ENCODE measurements around the gene FLOT1. TPM values are rescaled to one million over a fixed set of nuclear protein-coding genes. Genes with fewer than 3 reads are reported as not detected.

FLOT1 gene
- total RNA-seq, 1 donor from 2014 or later = 252 TPM

DNA sequence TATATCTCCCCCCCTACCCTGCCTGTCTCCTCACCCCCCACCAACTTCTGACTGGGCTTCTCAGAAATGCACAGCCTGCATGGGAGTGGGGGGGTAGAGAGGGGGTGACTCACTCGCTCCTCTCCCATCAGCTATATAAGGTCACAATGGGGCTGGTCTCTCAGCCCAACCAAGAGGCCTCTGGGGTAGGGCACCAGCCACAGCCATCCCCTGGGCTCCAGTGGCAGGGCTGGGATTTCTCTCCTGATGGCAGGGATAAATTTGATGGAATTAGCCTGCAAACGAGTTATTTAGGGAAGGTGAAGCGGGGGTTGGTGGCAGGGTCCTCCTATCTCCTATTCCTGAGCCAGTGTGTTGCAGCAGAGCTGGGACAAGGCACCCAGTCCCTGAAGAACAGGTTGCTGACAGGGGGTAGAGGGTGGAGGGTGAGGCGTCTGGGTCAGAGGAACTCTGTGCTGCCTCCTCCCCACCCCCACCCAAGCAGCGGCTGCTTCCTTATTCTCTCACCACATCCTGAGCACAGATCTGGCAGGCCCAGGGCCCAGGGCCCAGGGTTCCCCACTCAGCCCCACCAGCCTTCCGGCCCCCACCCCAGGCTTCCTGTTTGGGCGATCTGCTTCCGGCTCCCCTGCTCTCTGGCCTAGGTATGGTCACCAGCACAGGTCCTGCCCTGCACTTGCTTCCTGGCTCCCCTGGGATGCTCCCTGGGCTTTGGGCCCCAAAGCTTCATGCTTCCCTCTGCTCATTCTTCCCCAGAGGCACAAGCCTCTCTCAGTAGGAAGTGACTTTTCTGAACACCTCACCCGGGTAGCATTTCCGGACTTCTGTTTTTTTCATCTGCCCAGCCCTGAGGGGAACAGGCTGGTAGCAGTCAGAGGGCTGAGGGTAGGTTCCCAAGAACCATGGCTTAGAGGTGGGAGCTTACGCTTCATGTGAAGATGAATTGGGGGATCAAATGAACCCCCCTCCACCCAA, 60.1 kb downstream of the FLOT1 start:
- DNase-seq (ENCODE audit: low spot score) = peak; percentile 86
- peak overlapping the region; percentile 92 for H3K27ac Mint-ChIP-seq
- no peaks in the 10 kb centered on the region for H3K9me3 Mint-ChIP-seq
- intact Hi-C loops (cut with micrococcal nuclease) = loop anchor here (1.0 to 10.0 kb wide), 10 partner anchors 8 to 810 kb away; partner anchors contain the start of genes DHX16, MDC1, MRPS18B and NRM
- H3K27me3 Mint-ChIP-seq (ENCODE audit: insufficient read depth) = no peaks in the 10 kb centered on the region
- peak overlapping the region; percentile 94 for H3K4me3 Mint-ChIP-seq
- peaks cover 35% of the 10 kb centered on the region for H3K4me1 Mint-ChIP-seq (ENCODE audit: low read depth)
- peaks cover 66% of the 10 kb centered on the region for H3K36me3 Mint-ChIP-seq (ENCODE audit: low read depth)

- Mint-ChIP-seq H3K4me3 (peak overlapping the region; percentile 94), H3K4me1 (ENCODE audit: low read depth) (peaks cover 35% of the 10 kb centered on the region), H3K36me3 (ENCODE audit: low read depth) (peaks cover 70% of the 10 kb centered on the region), H3K27me3 (ENCODE audit: insufficient read depth) (no peaks in the 10 kb centered on the region), H3K9me3 (no peaks in the 10 kb centered on the region), H3K27ac (peak overlapping the region; percentile 92)
- intact Hi-C loops (cut with micrococcal nuclease) = loop anchor here (1.0 to 10.0 kb wide), 10 partner anchors 8 to 811 kb away; partner anchors contain the start of genes DHX16, MDC1, MRPS18B and NRM
- no peak for DNase-seq (ENCODE audit: low spot score)
Measured at GRCh38 chr6:30681766-30682142, 60.7 kb downstream of the FLOT1 start.

GRCh38 chr6:30679765-30680535, 62.5 kb downstream of the FLOT1 start:
- intact Hi-C loops (cut with micrococcal nuclease) = loop anchor here (1.0 to 10.0 kb wide), 8 partner anchors 11 to 812 kb away; partner anchors contain the start of genes POLR1H, PPP1R11 and TRIM39
- Mint-ChIP-seq H3K9me3 (no peaks in the 10 kb centered on the region), H3K27me3 (ENCODE audit: insufficient read depth) (no peaks in the 10 kb centered on the region), H3K4me3 (peak overlapping the region; percentile 94), H3K4me1 (ENCODE audit: low read depth) (peaks cover 28% of the 10 kb centered on the region), H3K36me3 (ENCODE audit: low read depth) (peaks cover 70% of the 10 kb centered on the region), H3K27ac (peak overlapping the region; percentile 72)
- no peak for DNase-seq (ENCODE audit: low spot score)

DNA sequence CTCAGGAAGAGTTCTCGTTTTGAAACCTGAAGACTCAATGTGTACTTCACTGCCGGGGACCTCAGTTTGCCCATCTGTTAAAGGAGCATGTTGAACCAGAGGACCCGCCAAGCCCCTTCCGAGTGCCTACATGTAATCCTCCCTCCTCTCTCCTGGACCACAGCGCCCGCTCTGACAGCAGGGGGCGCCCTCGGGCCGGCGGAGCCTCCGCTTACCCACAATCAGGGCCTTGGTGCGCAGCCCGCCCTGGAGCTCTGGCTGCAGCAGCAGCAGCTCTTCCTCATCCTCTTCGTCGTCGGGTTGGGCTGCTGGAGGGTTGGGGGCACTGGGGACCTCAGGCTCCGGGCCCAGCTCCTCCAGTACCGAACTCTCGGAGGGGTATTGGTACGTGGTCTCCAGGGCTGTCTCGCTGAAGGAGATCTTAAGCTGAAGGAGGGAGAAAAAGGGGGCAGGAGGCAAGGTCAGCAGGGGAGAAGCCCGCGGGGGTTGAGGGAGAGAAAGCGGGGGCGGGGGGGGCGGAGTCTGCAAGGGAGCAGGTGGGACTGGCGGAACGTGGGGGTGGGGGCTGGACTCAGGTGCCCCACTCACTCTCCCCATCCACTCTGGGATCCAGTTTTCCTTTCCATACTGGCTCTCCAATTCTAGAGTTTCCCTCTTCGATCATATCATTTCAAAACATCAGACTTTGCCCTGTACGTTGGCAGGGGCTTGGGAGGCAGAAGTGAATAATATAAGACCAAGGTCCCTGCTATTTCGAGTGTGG, 63.3 kb downstream of the FLOT1 start:
- peaks cover 26% of the 10 kb centered on the region for H3K4me1 Mint-ChIP-seq (ENCODE audit: low read depth)
- intact Hi-C loops (cut with micrococcal nuclease) = loop anchor here (1.0 kb wide), 5 partner anchors 12 to 408 kb away; no protein-coding TSS in a partner anchor
- no peaks in the 10 kb centered on the region for H3K9me3 Mint-ChIP-seq
- no peaks in the 10 kb centered on the region for H3K27me3 Mint-ChIP-seq (ENCODE audit: insufficient read depth)
- peak overlapping the region; percentile 90 for H3K27ac Mint-ChIP-seq
- H3K36me3 Mint-ChIP-seq (ENCODE audit: low read depth) = peaks cover 64% of the 10 kb centered on the region
- H3K4me3 Mint-ChIP-seq = peak overlapping the region; percentile 94
- peak; percentile 85 for DNase-seq (ENCODE audit: low spot score)

Other genes starting within 250 kb of the FLOT1 start
- gene GNL1, start 186.2 kb downstream of the FLOT1 start, total RNA-seq = 86.3 and 92.4 TPM in 2 replicates
- gene PRR3, start 185.4 kb downstream of the FLOT1 start, total RNA-seq = 41.6 and 42.1 TPM in 2 replicates
- gene ABCF1, start 171.2 kb downstream of the FLOT1 start, total RNA-seq = 115 and 120 TPM in 2 replicates
- 124 and 126 TPM in 2 replicates for gene PPP1R10, start 125.4 kb downstream of the FLOT1 start, total RNA-seq
- gene MRPS18B, start 124.8 kb downstream of the FLOT1 start, total RNA-seq = 75.5 and 77.7 TPM in 2 replicates
- gene ATAT1, start 115.8 kb downstream of the FLOT1 start, total RNA-seq = 11.6 and 13.4 TPM in 2 replicates
- 23.9 and 36.0 TPM in 2 replicates for gene C6orf136, start 95.6 kb downstream of the FLOT1 start, total RNA-seq
- gene DHX16, start 69.7 kb downstream of the FLOT1 start, total RNA-seq = 52.0 and 54.2 TPM in 2 replicates
- gene PPP1R18, start 56.0 kb downstream of the FLOT1 start, total RNA-seq = 203 and 213 TPM in 2 replicates
- gene NRM, start 51.7 kb downstream of the FLOT1 start, total RNA-seq = 15.5 and 15.9 TPM in 2 replicates
- 93.7 and 95.7 TPM in 2 replicates for gene MDC1, start 25.4 kb downstream of the FLOT1 start, total RNA-seq
- 1,001 and 1,002 TPM in 2 replicates for gene TUBB, start 22.3 kb downstream of the FLOT1 start, total RNA-seq
- 578 and 603 TPM in 2 replicates for gene IER3, start 1.9 kb upstream of the FLOT1 start, total RNA-seq
- 21.4 and 24.8 TPM in 2 replicates for gene DDR1, start 141.8 kb upstream of the FLOT1 start, total RNA-seq
- gene GTF2H4, start 165.5 kb upstream of the FLOT1 start, total RNA-seq = 65.3 and 71.3 TPM in 2 replicates
- gene VARS2, start 171.6 kb upstream of the FLOT1 start, total RNA-seq = 74.0 and 76.0 TPM in 2 replicates
- gene SFTA2, start 189.5 kb upstream of the FLOT1 start, total RNA-seq = not detected in 2 replicates
- gene MUCL3, start 198.3 kb upstream of the FLOT1 start, total RNA-seq = not detected in 2 replicates
- not detected in 2 replicates for gene MUC21, start 241.0 kb upstream of the FLOT1 start, total RNA-seq